T1000 (cell line): Measurements from ENCODE around the gene PNMA1.

Experiments used
- DNase-seq: peaks from one replicate; lab custom pipeline; 2025; ENCODE audit warnings: mixed read lengths; lab: John Stamatoyannopoulos, UW

The PNMA1 gene

DNA sequence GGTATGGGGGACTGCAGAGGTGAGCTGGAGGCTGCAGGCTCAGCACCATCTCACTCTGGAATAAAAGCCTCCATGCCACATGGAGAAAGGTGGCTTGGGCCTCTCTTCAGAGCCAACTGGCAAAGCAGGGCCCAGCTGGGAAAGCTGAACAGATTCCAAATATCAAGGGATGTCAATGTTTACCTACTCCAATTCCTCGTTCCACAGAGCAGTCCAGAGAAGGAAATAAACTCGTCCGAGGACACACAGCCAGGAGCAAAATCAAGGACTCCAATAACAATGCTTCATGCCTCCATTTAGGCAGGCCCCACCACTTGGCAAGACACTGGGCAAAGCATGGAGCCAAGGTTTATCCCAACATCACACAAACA, 36.3 kb upstream of the PNMA1 start:
- no peak for DNase-seq

GRCh38 chr14:73749706-73750530, 35.7 kb upstream of the PNMA1 start:
- DNase-seq = no peak

GRCh38 chr14:73748858-73749357, 34.7 kb upstream of the PNMA1 start:
- DNase-seq = no peak

- no peak for DNase-seq
Observed at GRCh38 chr14:73747379-73748211, 33.4 kb upstream of the PNMA1 start.

- no peak for DNase-seq
Observed at GRCh38 chr14:73746520-73747378, 32.6 kb upstream of the PNMA1 start.

GRCh38 chr14:73745571-73746519, 31.7 kb upstream of the PNMA1 start:
- no peak for DNase-seq

- no peak for DNase-seq
Observed at GRCh38 chr14:73744874-73745529, 30.8 kb upstream of the PNMA1 start.

DNA sequence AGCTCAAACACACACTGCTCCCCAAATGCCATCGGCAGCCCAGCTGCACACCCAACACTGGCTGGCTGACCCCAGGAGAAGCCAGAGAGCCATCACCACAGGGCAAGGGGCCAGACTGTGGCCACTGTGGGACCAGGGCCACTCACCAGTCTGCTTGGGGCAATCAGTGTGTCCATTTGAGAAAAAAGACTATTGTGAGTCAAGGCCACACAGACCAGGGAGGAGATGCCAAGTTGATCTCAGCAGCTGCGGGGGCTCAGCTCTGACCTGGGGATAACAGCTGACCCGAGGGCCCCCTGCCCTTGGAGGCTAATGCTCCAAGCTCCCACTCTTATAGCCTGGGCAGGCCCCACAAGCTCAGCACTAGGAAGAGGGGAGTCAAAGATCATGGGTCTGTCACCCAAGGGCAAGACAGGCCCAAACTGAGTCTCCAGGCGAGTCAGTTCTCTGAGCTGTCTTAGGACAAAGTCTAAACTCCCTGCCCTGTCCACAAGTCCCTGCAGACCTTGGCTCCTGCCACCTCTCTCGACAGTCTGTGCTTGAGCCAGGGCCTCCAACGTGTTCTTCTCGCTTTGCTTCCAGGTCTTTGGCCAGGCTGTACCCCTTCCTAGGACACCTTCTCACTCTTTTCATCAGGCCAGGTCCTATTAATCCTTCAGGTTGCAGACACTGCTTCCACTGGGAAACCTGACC, 30.1 kb upstream of the PNMA1 start:
- no peak for DNase-seq

DNA sequence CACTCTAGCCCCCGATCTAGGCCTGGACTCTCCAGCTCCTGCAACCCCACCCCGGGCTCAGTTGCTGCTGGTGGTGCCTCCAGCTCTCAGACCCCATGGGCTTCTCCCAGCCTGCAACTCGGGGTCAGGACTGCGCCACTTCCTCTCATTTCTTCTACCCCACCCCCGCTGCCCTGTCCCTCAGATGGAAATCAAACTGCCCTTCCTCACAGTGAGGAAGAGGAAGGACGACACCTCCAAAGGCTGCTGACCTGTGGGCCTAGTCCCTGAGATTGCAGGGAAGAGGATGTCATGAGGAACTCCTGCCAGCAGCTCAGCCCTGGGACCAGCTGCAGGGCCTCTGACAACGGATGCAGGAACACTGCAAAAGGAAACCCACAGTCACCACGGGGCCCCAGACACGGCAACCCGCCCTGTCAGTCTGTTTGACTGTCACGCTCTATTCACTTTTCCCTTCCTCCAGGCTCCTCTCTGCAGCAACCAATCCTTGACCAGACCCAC, 29.3 kb upstream of the PNMA1 start:
- DNase-seq = no peak

- no peak for DNase-seq
Observed at GRCh38 chr14:73742520-73743238, 28.5 kb upstream of the PNMA1 start.

- DNase-seq = no peak
Observed at GRCh38 chr14:73741876-73742519, 27.8 kb upstream of the PNMA1 start.

DNA sequence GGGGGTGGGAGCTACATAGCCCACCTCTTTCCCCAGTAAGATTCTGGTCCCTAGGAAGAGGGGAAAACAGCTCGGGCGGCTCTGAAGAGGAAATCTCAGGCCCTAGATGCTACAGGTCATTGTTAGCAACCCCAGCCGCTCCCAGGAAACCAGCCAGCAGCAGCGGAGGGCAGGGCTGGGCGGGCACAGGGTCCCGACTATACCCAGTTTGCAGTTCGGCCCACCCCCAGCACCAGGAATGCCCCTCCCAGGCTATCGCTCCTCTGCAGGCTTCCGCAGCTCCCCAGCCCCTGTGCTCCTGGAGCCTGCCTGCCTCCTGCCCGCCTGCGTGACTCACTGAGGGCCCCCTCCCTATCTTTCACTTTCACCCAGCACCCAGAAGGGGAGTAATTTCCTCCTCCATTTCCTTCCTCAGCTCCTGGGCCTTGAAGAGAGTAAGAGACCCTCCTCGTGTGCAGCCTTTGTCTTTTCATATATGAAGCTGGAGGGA, 27.2 kb upstream of the PNMA1 start:
- peak; percentile 50 for DNase-seq

- no peak for DNase-seq
Observed at GRCh38 chr14:73740618-73741326, 26.6 kb upstream of the PNMA1 start.

DNA sequence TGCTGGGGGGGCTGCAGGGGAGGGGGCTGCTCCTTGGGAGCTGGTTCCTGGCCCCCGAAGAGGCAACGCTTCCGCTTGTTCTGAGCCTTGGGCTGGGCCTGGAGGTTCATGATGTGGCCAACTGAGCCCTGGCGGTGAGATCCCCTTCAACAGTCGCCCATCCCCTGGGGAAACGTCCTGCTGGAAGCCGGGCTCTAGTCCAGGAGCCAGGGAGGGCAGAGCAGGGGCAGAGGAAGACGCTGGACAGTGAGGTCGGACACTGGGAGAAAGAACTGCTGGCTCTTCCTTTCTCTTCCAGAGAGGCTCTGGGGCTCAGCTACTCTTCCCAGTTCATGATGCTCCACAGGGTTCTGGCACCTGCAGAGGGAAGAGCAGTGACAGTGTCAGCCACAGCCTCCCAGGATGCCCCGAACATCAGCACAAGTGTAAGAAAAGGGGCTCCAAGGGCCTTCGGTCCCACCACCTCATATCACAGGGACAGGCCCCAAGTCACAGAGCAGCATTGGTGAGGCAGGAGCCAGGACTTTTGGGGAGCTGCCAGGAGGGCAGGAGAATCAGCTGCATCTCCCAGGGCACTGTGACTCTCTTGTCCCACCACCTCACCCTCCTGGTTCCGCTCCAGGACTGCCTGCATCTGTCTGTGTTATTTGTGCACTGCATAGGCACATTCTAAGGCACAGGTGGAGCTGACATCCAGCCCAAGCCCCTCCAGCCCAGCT, 25.9 kb upstream of the PNMA1 start:
- no peak for DNase-seq

- no peak for DNase-seq
Observed at GRCh38 chr14:73739174-73739898, 25.2 kb upstream of the PNMA1 start.

DNA sequence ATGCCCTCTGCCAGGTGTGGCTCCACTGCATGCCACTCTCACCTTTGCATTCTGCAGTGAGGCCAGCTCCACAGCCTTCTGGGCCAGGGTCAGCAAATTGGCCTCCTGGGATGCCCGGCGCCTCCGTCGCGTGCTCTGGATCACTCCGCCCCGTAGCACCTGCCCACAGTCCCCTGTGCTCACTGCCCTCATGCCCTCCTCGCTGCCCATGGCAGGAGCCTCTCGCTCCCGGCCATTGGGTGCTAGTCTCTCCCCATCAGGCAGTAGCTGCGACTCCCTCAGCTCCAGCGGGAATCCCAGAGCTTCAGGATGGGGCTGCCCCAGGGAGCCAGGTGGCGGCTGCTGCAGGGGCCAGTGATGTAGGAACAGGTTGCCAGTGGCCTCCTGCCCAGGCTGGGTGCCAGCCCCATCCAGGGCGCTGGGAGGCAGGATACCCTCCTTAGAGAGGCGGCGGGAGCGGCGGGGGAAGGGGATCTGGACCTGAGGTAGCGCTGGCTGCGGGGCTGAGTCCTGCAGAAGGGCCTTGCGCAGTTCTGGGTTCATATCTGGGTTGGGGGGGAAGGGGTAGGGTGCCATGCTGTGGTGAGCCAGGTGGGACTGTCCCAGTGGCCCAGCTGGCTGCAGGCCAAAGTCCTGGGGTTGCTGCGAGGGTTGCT, 24.5 kb upstream of the PNMA1 start:
- DNase-seq = no peak
